Keratinocyte (primary cell): Measurements from ENCODE around the gene GFY. TPM values are rescaled to one million over a fixed set of nuclear protein-coding genes. Genes with fewer than 3 reads are reported as not detected.

Source experiments
- DNase-seq: peaks from one replicate; pipeline ENCODE4 v3.0.0-alpha.2; 2011; ENCODE audit warnings: low read depth, missing footprints, low spot score
- FAIRE-seq: peaks from 2 replicates; lab custom pipeline; 2011; peaks lifted over from hg19 to GRCh38; lab: Jason Lieb, UNC
- H2AFZ ChIP-seq: 2 replicates; pipeline ENCODE4 v1.6.0; 2012; ENCODE audit warnings: low read length, control low read depth, inconsistent platforms; ENCODE audit not compliant: control insufficient read depth
- H3K27ac ChIP-seq: 2 replicates; pipeline ENCODE4 v1.5.1; 2011; ENCODE audit warnings: low read length; ENCODE audit not compliant: control insufficient read depth, insufficient read depth
- H3K27me3 ChIP-seq: 3 replicates; pipeline ENCODE4 v1.6.0; 2011; ENCODE audit warnings: low read length; ENCODE audit not compliant: control insufficient read depth, insufficient read depth; ENCODE audit errors: extremely low read depth
- H3K36me3 ChIP-seq, 2 experiments: 2 replicates in 1 of 2; 3 replicates in 1 of 2; pipeline ENCODE4 v1.5.1; 2011; ENCODE audit warnings: low read length in 2 of 2, mild to moderate bottlenecking in 1 of 2; ENCODE audit not compliant: control insufficient read depth in 2 of 2, insufficient read depth in 2 of 2; ENCODE audit errors: extremely low read depth in 1 of 2
- H3K4me1 ChIP-seq: 3 replicates; pipeline ENCODE4 v1.5.1; 2011; ENCODE audit warnings: low read length; ENCODE audit not compliant: control insufficient read depth, insufficient read depth; ENCODE audit errors: extremely low read depth
- H3K4me2 ChIP-seq: 3 replicates; pipeline ENCODE4 v1.6.0; 2011; ENCODE audit warnings: low read depth, low read length; ENCODE audit not compliant: control insufficient read depth, insufficient read depth; ENCODE audit errors: extremely low read depth
- H3K4me3 ChIP-seq, 3 experiments: fragments of 200-600 bp in 1 of 3; sonication (generic) in 1 of 3; 2 replicates in 2 of 3; 3 replicates in 1 of 3; pipeline ENCODE4 v1.5.1; 2011 to 2016; ENCODE audit warnings: low read length in 3 of 3, mild to moderate bottlenecking in 3 of 3, control low read depth in 2 of 3, inconsistent platforms in 1 of 3, low read depth in 1 of 3, mixed read lengths in 1 of 3, mixed run types in 1 of 3, moderate library complexity in 1 of 3; ENCODE audit not compliant: control insufficient read depth in 2 of 3, insufficient read depth in 2 of 3; ENCODE audit errors: extremely low read depth in 1 of 3
- H3K79me2 ChIP-seq: 2 replicates; pipeline ENCODE4 v1.6.0; 2012; ENCODE audit warnings: low read length; ENCODE audit not compliant: control insufficient read depth, insufficient read depth
- H3K9ac ChIP-seq: 3 replicates; pipeline ENCODE4 v1.6.0; 2011; ENCODE audit warnings: low read length; ENCODE audit not compliant: control insufficient read depth, insufficient read depth; ENCODE audit errors: extremely low read depth
- H3K9me1 ChIP-seq: 3 replicates; pipeline ENCODE4 v1.6.0; 2011; ENCODE audit warnings: low read length; ENCODE audit not compliant: control insufficient read depth, insufficient read depth; ENCODE audit errors: extremely low read depth
- H3K9me3 ChIP-seq: 2 replicates; pipeline ENCODE4 v1.5.1; 2012; ENCODE audit warnings: low read depth, low read length; ENCODE audit not compliant: control insufficient read depth
- H4K20me1 ChIP-seq: 3 replicates; pipeline ENCODE4 v1.6.0; 2011; ENCODE audit warnings: low read length; ENCODE audit not compliant: control insufficient read depth, insufficient read depth; ENCODE audit errors: extremely low read depth
- EZH2 ChIP-seq: IDR thresholded peaks from one replicate; pipeline ENCODE4 v1.6.1; 2012; ENCODE audit warnings: inconsistent platforms, mild to moderate bottlenecking, low read length, moderate library complexity
- dilution Hi-C: fragments of 300-500 bp; cut with MboI; formaldehyde crosslinking; loops from one replicate; pipeline ENCODE4 v1.7.0; 2020; ENCODE audit warnings: low sequenced_read_pairs; ENCODE audit not compliant: extremely low pct_ligation_motif_present
- polyA plus RNA-seq, 5 experiments: library from polyadenylated mRNA; depleted of rRNA in 3 of 5; stranded (reverse) in 3 of 5; stranded (forward) in 1 of 5; unstranded in 1 of 5; fragments of >200 nt; gene quantifications; 1 replicate in 1 of 5; 2 replicates in 3 of 5; 3 replicates in 1 of 5; pipeline versions ENCODE4 v1.2.1 to v1.2.3, GENCODE V29; 2011 to 2012; ENCODE audit warnings: missing spikeins in 2 of 5, low read depth in 1 of 5, low replicate concordance in 1 of 5
- TF ChIP-seq, protein P1 (sequence below), 3 experiments: IDR thresholded peaks in 1 of 3; conservative IDR thresholded peaks in 1 of 3; optimal IDR thresholded peaks in 1 of 3; 2 replicates in 2 of 3; 3 replicates in 1 of 3; pipeline versions ENCODE3 to v1.5.1; 2011; ENCODE audit warnings: low read length in 3 of 3, mild to moderate bottlenecking in 3 of 3, moderate library complexity in 2 of 3, control low read depth in 1 of 3, inconsistent platforms in 1 of 3; ENCODE audit not compliant: insufficient read depth in 2 of 3; ENCODE audit errors: extremely low read depth in 1 of 3

The GFY gene
- polyA plus RNA-seq, 1 donor (not counting 4 experiments of a cell fraction or from before 2014, with no cell fraction given), result not detected

GRCh38 chr19:49448432-49448786, 23.2 kb downstream of the GFY start:
- H2AFZ ChIP-seq, result no peak overlapping the region
- no peak for FAIRE-seq
- no peak overlapping the region for H3K4me3 ChIP-seq
- peaks cover 7 to 13% of the 10 kb centered on the region in 2 experiments for H3K36me3 ChIP-seq
- H4K20me1 ChIP-seq, result no peaks in the 10 kb centered on the region
- TF ChIP-seq, protein P1, sequence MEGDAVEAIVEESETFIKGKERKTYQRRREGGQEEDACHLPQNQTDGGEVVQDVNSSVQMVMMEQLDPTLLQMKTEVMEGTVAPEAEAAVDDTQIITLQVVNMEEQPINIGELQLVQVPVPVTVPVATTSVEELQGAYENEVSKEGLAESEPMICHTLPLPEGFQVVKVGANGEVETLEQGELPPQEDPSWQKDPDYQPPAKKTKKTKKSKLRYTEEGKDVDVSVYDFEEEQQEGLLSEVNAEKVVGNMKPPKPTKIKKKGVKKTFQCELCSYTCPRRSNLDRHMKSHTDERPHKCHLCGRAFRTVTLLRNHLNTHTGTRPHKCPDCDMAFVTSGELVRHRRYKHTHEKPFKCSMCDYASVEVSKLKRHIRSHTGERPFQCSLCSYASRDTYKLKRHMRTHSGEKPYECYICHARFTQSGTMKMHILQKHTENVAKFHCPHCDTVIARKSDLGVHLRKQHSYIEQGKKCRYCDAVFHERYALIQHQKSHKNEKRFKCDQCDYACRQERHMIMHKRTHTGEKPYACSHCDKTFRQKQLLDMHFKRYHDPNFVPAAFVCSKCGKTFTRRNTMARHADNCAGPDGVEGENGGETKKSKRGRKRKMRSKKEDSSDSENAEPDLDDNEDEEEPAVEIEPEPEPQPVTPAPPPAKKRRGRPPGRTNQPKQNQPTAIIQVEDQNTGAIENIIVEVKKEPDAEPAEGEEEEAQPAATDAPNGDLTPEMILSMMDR (optimal IDR thresholded peaks at IDR 0.05 in 1 of 3, IDR thresholded peaks at IDR 0.05 in 1 of 3, conservative IDR thresholded peaks at IDR 0.05 in 1 of 3; ENCODE audit: extremely low read depth in 1 of 3, insufficient read depth in 2 of 3, low read length in 3 of 3), result no peak
- no peak for TF ChIP-seq EZH2
- H3K27me3 ChIP-seq, result no peaks in the 10 kb centered on the region
- H3K9me1 ChIP-seq, result no peaks in the 10 kb centered on the region
- DNase-seq, result no peak
- dilution Hi-C loops, result no loop called here
- peaks cover 6% of the 10 kb centered on the region for H3K4me1 ChIP-seq
- H3K9ac ChIP-seq, result no peak overlapping the region
- no peaks in the 10 kb centered on the region for H3K9me3 ChIP-seq
- no peak overlapping the region for H3K4me2 ChIP-seq
- H3K79me2 ChIP-seq, result peaks cover 13% of the 10 kb centered on the region
- H3K27ac ChIP-seq, result no peak overlapping the region

- H3K27me3 ChIP-seq, result no peaks in the 10 kb centered on the region
- peak overlapping the region; percentile 26 for H3K27ac ChIP-seq
- peaks cover 13% of the 10 kb centered on the region for H3K4me1 ChIP-seq
- no peak for DNase-seq
- peak overlapping the region; percentile 93 for H3K9ac ChIP-seq
- no peaks in the 10 kb centered on the region for H3K9me1 ChIP-seq
- H3K36me3 ChIP-seq, result peaks cover 7 to 13% of the 10 kb centered on the region in 2 experiments
- no peak for TF ChIP-seq EZH2
- TF ChIP-seq, protein P1 (optimal IDR thresholded peaks at IDR 0.05 in 1 of 3, IDR thresholded peaks at IDR 0.05 in 1 of 3, conservative IDR thresholded peaks at IDR 0.05 in 1 of 3; ENCODE audit: extremely low read depth in 1 of 3, insufficient read depth in 2 of 3, low read length in 3 of 3), result no peak
- H2AFZ ChIP-seq, result no peak overlapping the region
- dilution Hi-C loops, result no loop called here
- no peaks in the 10 kb centered on the region for H3K9me3 ChIP-seq
- H3K79me2 ChIP-seq, result peaks cover 21% of the 10 kb centered on the region
- peak overlapping the region; percentile 56 to 88 (median 78) for H3K4me3 ChIP-seq
- H4K20me1 ChIP-seq, result no peaks in the 10 kb centered on the region
- H3K4me2 ChIP-seq, result peak overlapping the region; percentile 96
- no peak for FAIRE-seq
Measured at GRCh38 chr19:49450405-49450804, 25.2 kb downstream of the GFY start.
